ENCODE results near the gene KCNJ16. TPM values are rescaled to one million over a fixed set of nuclear protein-coding genes. Genes with fewer than 3 reads are reported as not detected.
"Not testable (repeated sequence)": the region's sequence is repeated elsewhere in the genome, so short reads cannot be mapped to it uniquely, and the experiment has no call there.

KCNJ16 gene
- total RNA-seq, result not detected

- Mint-ChIP-seq H3K9me3 (peaks cover 4% of the 10 kb centered on the region), H3K4me3 (no peak within 1 kb of the TSS), H3K36me3 (ENCODE audit: low read depth) (no peaks in the 10 kb centered on the region), H3K27me3 (peaks cover 4% of the 10 kb centered on the region), H3K4me1 (no peaks in the 10 kb centered on the region), H3K27ac (no peak within 1 kb of the TSS)
- no peak for ATAC-seq (replicated peaks)
These were observed at the start of gene KCNJ16 for GRCh38 chr17:70074956-70075355. TSS of gene KCNJ16 (plus strand) at chr17:70075225. CDS start at chr17:70132088, 56,863 bp downstream.

- Mint-ChIP-seq H3K4me1 (no peaks in the 10 kb centered on the region), H3K4me3 (no peak overlapping the region), H3K9me3 (peaks cover 3% of the 10 kb centered on the region), H3K27ac (no peak overlapping the region), H3K36me3 (ENCODE audit: low read depth) (no peaks in the 10 kb centered on the region), H3K27me3 (peaks cover 17% of the 10 kb centered on the region)
- no peak for ATAC-seq (replicated peaks)
These were observed 46.6 kb upstream of the KCNJ16 start for GRCh38 chr17:70028397-70028796.

- peaks cover 4% of the 10 kb centered on the region for H3K9me3 Mint-ChIP-seq
These were observed 45.9 kb upstream of the KCNJ16 start for GRCh38 chr17:70028978-70029767.

GRCh38 chr17:70030371-70030770, 44.7 kb upstream of the KCNJ16 start:
- Mint-ChIP-seq H3K36me3 (ENCODE audit: low read depth) (no peaks in the 10 kb centered on the region), H3K9me3 (peaks cover 4% of the 10 kb centered on the region), H3K27me3 (peaks cover 17% of the 10 kb centered on the region), H3K4me1 (no peaks in the 10 kb centered on the region), H3K27ac (no peak overlapping the region), H3K4me3 (no peak overlapping the region)
- no peak for ATAC-seq (replicated peaks)

More at GRCh38 chr17:70028978-70029767, 45.9 kb upstream of the KCNJ16 start:
- Mint-ChIP-seq H3K36me3 (ENCODE audit: low read depth) (no peaks in the 10 kb centered on the region), H3K4me1 (no peaks in the 10 kb centered on the region), H3K27me3 (peaks cover 17% of the 10 kb centered on the region), H3K27ac (no peak overlapping the region), H3K4me3 (no peak overlapping the region)
- ATAC-seq (replicated peaks), result no peak

GRCh38 chr17:70031341-70031740, 43.7 kb upstream of the KCNJ16 start:
- peaks cover 13% of the 10 kb centered on the region for H3K27me3 Mint-ChIP-seq
- H3K4me1 Mint-ChIP-seq, result no peaks in the 10 kb centered on the region
- H3K4me3 Mint-ChIP-seq, result no peak overlapping the region
- H3K9me3 Mint-ChIP-seq, result peaks cover 4% of the 10 kb centered on the region
- no peak overlapping the region for H3K27ac Mint-ChIP-seq
- no peak for ATAC-seq (replicated peaks)
- no peaks in the 10 kb centered on the region for H3K36me3 Mint-ChIP-seq (ENCODE audit: low read depth)

GRCh38 chr17:70033165-70033564, 41.9 kb upstream of the KCNJ16 start:
- Mint-ChIP-seq H3K27ac (no peak overlapping the region), H3K36me3 (ENCODE audit: low read depth) (no peaks in the 10 kb centered on the region), H3K27me3 (peaks cover 10% of the 10 kb centered on the region), H3K4me1 (no peaks in the 10 kb centered on the region), H3K4me3 (no peak overlapping the region), H3K9me3 (peaks cover 4% of the 10 kb centered on the region)
- ATAC-seq (replicated peaks), result no peak

GRCh38 chr17:70034158-70034557, 40.9 kb upstream of the KCNJ16 start:
- Mint-ChIP-seq H3K27ac (no peak overlapping the region), H3K9me3 (peaks cover 4% of the 10 kb centered on the region), H3K36me3 (ENCODE audit: low read depth) (no peaks in the 10 kb centered on the region), H3K4me1 (no peaks in the 10 kb centered on the region), H3K27me3 (peaks cover 10% of the 10 kb centered on the region), H3K4me3 (no peak overlapping the region)
- ATAC-seq (replicated peaks), result no peak

- H3K9me3 Mint-ChIP-seq, result peaks cover 4% of the 10 kb centered on the region
- H3K4me3 Mint-ChIP-seq, result no peak overlapping the region
- ATAC-seq (replicated peaks), result no peak
- no peak overlapping the region for H3K27ac Mint-ChIP-seq
- no peaks in the 10 kb centered on the region for H3K27me3 Mint-ChIP-seq
- H3K36me3 Mint-ChIP-seq (ENCODE audit: low read depth), result no peaks in the 10 kb centered on the region
- H3K4me1 Mint-ChIP-seq, result no peaks in the 10 kb centered on the region
These were observed 37.5 kb upstream of the KCNJ16 start for GRCh38 chr17:70037498-70037897.

GRCh38 chr17:70040336-70040735, 34.7 kb upstream of the KCNJ16 start:
- no peaks in the 10 kb centered on the region for H3K36me3 Mint-ChIP-seq (ENCODE audit: low read depth)

GRCh38 chr17:70041061-70041460, 34.0 kb upstream of the KCNJ16 start:
- H3K4me1 Mint-ChIP-seq, result no peaks in the 10 kb centered on the region
- H3K27me3 Mint-ChIP-seq, result peaks cover 4% of the 10 kb centered on the region
- H3K4me3 Mint-ChIP-seq, result no peak overlapping the region
- no peaks in the 10 kb centered on the region for H3K9me3 Mint-ChIP-seq
- no peaks in the 10 kb centered on the region for H3K36me3 Mint-ChIP-seq (ENCODE audit: low read depth)
- H3K27ac Mint-ChIP-seq, result no peak overlapping the region
- no peak for ATAC-seq (replicated peaks)

More at GRCh38 chr17:70040336-70040735, 34.7 kb upstream of the KCNJ16 start:
- Mint-ChIP-seq H3K4me1 (no peaks in the 10 kb centered on the region), H3K4me3 (no peak overlapping the region), H3K27ac (no peak overlapping the region), H3K9me3 (no peaks in the 10 kb centered on the region), H3K27me3 (peaks cover 4% of the 10 kb centered on the region)
- peak; percentile 43 for ATAC-seq (replicated peaks)

GRCh38 chr17:70041540-70041939, 33.5 kb upstream of the KCNJ16 start:
- Mint-ChIP-seq H3K27ac (no peak overlapping the region), H3K36me3 (ENCODE audit: low read depth) (no peaks in the 10 kb centered on the region), H3K4me3 (no peak overlapping the region), H3K27me3 (peaks cover 4% of the 10 kb centered on the region), H3K4me1 (no peaks in the 10 kb centered on the region), H3K9me3 (no peaks in the 10 kb centered on the region)
- no peak for ATAC-seq (replicated peaks)

GRCh38 chr17:70045780-70046179, 29.2 kb upstream of the KCNJ16 start:
- not testable (repeated sequence) for H3K27ac Mint-ChIP-seq; H3K4me3 Mint-ChIP-seq; H3K4me1 Mint-ChIP-seq; H3K9me3 Mint-ChIP-seq; ATAC-seq (replicated peaks); H3K27me3 Mint-ChIP-seq; H3K36me3 Mint-ChIP-seq (ENCODE audit: low read depth)

GRCh38 chr17:70047619-70048419, 27.2 kb upstream of the KCNJ16 start:
- no peaks in the 10 kb centered on the region for H3K4me1 Mint-ChIP-seq
- no peaks in the 10 kb centered on the region for H3K36me3 Mint-ChIP-seq (ENCODE audit: low read depth)
- no peak overlapping the region for H3K27ac Mint-ChIP-seq
- no peak for ATAC-seq (replicated peaks)
- no peak overlapping the region for H3K4me3 Mint-ChIP-seq
- H3K9me3 Mint-ChIP-seq, result no peaks in the 10 kb centered on the region
- peaks cover 7% of the 10 kb centered on the region for H3K27me3 Mint-ChIP-seq

GRCh38 chr17:70049801-70050591, 25.0 kb upstream of the KCNJ16 start:
- Mint-ChIP-seq H3K9me3 (no peaks in the 10 kb centered on the region), H3K4me3 (no peak overlapping the region), H3K4me1 (no peaks in the 10 kb centered on the region), H3K27ac (no peak overlapping the region), H3K36me3 (ENCODE audit: low read depth) (no peaks in the 10 kb centered on the region), H3K27me3 (peaks cover 9% of the 10 kb centered on the region)
- no peak for ATAC-seq (replicated peaks)

All from activated T-helper 17 cell treated with anti-CD3 and anti-CD28 coated beads, Interleukin-2, amount 50 U/mL, for 72 hours (primary cell).